HG02610 (cell line): ENCODE results near the gene LIG1.
"Not testable (repeated sequence)": the region's sequence is repeated elsewhere in the genome, so short reads cannot be mapped to it uniquely, and the experiment has no call there.

Source experiments
- ATAC-seq: cut with Tn5 transposase; IDR thresholded peaks from one replicate; pipeline ENCODE4 v1.9.1; 2021; ENCODE audit warnings: mild to moderate bottlenecking, moderate library complexity; ENCODE audit not compliant: unreplicated experiment

The LIG1 gene

GRCh38 chr19:48088991-48089390, 81.2 kb downstream of the LIG1 start:
- not testable (repeated sequence) for ATAC-seq

DNA sequence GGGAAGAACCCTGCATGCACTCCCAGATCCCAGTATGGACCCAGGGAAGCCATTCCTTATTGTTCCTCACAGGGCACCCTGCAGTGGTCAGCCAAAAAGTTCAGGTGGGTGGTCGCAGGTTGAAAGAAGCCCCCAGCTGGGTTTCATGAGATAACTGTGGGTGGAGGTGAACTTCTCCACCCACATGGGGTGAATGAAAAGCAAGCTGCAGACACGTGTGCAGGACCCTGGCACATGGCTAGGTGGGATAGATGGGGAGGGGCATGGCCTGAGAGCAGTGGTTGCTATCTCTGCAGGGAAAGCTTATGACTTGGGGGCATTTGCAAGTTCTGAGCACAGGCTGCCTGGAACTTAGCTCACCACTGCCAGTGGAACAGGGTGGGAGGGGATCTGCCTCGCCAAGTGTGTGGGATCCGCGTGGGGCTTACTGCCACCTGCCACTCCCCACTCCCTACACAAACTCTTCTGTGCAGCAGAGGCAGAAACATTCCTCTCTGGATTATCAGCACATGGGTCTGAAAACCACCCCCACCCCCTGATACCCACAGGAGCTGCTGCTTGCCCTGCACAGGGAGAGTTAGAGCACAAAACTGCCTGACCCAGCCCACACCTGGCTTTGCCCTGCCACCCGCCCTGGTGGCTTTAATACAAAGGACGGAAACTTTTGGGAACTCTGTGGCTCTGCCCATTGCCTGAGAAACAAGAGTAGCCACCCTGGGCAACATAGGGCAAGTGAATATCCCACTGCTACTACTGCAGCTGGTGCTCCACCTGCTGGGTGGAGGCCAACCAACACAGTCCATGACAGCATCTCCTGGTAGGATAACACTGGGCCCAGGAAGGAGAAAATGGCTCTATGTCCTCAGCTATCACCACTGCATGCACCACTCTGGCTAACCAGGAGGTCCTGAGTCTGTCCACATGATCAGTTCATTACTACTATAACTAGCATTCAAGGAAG, 84.0 kb downstream of the LIG1 start:
- no peak for ATAC-seq

GRCh38 chr19:48085076-48085475, 85.1 kb downstream of the LIG1 start:
- no peak for ATAC-seq

GRCh38 chr19:48081106-48081505, 89.0 kb downstream of the LIG1 start:
- no peak for ATAC-seq

- ATAC-seq = not testable (repeated sequence)
Observed at GRCh38 chr19:48070177-48070769, 99.9 kb downstream of the LIG1 start.

DNA sequence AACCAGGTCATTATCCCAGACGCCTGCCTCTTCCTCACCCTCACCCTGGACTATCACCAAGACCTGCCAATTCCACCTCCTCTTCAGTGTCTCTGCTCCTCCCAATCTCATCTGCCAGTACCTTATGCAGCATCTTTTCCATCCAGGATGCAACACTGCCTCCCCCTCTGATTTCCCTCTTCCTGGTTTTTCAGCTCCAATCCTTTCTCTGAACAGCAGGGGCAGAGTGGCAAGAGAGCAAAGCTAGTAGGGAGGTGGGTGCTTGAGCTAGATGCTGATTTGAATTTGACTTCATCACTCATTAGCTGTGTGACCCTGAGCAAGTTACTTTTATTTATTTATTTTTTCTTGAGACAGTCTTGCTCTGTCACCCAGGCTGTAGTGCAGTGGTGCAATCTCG, 100.7 kb downstream of the LIG1 start:
- no peak for ATAC-seq
